Panc1 (cell line): ENCODE data around the gene TPI1.

Source experiments
- POLR2AphosphoS5 ChIP-seq: IDR thresholded peaks from 2 replicates; pipeline ENCODE4 v1.6.1; 2012; ENCODE audit warnings: mild to moderate bottlenecking, low read depth, low read length, moderate library complexity
- TCF7L2 ChIP-seq: IDR thresholded peaks from 2 replicates; pipeline ENCODE4 v1.6.1; 2011; ENCODE audit warnings: mild to moderate bottlenecking, low read depth, low read length, inconsistent platforms
- TF ChIP-seq, protein P1 (sequence below): fragments of 450-650 bp; IDR thresholded peaks from 2 replicates; pipeline ENCODE4 v1.5.1; 2017; ENCODE audit warnings: mild to moderate bottlenecking
- TF ChIP-seq, protein P2 (sequence below), 2 experiments: IDR thresholded peaks; 2 replicates each; pipeline ENCODE4 v1.6.1; 2011 to 2012; ENCODE audit warnings: low read depth in 2 of 2, control low read depth in 1 of 2, low read length in 1 of 2, mild to moderate bottlenecking in 1 of 2, moderate library complexity in 1 of 2; ENCODE audit not compliant: insufficient read depth in 1 of 2

DNA sequence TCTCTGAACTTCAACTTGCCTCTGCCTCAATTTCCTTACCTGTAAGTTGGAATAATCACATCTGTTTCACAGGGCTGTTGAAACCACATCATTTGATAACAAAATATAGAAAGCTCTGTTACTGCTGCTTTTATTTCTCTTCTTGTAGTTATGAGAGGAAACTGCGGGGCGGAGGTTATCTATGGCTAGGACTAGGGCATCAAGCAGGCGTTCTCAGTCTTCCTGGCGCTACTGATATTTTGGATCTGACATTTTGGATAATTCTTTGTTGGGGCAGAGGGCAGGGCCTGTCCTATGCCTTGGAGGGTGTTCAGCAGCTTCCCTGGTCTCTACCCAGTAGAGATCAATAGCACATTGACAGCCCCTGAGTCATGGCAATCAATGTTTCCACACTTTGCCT lies 35.2 kb upstream of the TPI1 start:
- TF ChIP-seq, protein P1, sequence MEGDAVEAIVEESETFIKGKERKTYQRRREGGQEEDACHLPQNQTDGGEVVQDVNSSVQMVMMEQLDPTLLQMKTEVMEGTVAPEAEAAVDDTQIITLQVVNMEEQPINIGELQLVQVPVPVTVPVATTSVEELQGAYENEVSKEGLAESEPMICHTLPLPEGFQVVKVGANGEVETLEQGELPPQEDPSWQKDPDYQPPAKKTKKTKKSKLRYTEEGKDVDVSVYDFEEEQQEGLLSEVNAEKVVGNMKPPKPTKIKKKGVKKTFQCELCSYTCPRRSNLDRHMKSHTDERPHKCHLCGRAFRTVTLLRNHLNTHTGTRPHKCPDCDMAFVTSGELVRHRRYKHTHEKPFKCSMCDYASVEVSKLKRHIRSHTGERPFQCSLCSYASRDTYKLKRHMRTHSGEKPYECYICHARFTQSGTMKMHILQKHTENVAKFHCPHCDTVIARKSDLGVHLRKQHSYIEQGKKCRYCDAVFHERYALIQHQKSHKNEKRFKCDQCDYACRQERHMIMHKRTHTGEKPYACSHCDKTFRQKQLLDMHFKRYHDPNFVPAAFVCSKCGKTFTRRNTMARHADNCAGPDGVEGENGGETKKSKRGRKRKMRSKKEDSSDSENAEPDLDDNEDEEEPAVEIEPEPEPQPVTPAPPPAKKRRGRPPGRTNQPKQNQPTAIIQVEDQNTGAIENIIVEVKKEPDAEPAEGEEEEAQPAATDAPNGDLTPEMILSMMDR = no peak
- TF ChIP-seq POLR2AphosphoS5 (no peak), TCF7L2 (no peak)
- TF ChIP-seq, protein P2, sequence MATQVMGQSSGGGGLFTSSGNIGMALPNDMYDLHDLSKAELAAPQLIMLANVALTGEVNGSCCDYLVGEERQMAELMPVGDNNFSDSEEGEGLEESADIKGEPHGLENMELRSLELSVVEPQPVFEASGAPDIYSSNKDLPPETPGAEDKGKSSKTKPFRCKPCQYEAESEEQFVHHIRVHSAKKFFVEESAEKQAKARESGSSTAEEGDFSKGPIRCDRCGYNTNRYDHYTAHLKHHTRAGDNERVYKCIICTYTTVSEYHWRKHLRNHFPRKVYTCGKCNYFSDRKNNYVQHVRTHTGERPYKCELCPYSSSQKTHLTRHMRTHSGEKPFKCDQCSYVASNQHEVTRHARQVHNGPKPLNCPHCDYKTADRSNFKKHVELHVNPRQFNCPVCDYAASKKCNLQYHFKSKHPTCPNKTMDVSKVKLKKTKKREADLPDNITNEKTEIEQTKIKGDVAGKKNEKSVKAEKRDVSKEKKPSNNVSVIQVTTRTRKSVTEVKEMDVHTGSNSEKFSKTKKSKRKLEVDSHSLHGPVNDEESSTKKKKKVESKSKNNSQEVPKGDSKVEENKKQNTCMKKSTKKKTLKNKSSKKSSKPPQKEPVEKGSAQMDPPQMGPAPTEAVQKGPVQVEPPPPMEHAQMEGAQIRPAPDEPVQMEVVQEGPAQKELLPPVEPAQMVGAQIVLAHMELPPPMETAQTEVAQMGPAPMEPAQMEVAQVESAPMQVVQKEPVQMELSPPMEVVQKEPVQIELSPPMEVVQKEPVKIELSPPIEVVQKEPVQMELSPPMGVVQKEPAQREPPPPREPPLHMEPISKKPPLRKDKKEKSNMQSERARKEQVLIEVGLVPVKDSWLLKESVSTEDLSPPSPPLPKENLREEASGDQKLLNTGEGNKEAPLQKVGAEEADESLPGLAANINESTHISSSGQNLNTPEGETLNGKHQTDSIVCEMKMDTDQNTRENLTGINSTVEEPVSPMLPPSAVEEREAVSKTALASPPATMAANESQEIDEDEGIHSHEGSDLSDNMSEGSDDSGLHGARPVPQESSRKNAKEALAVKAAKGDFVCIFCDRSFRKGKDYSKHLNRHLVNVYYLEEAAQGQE (IDR thresholded peaks at IDR 0.05; ENCODE audit: insufficient read depth in 1 of 2, low read depth in 2 of 2, low read length in 1 of 2) = no peak
